GM21529 (cell line): ENCODE results near the gene SGCG.
"Not testable (repeated sequence)": the region's sequence is repeated elsewhere in the genome, so short reads cannot be mapped to it uniquely, and the experiment has no call there.

Experiments used
- ATAC-seq: cut with Tn5 transposase; IDR thresholded peaks from one replicate; pipeline ENCODE4 v1.9.1; 2021; ENCODE audit not compliant: unreplicated experiment

Gene SGCG

GRCh38 chr13:23180711-23181110, at the start of gene SGCG:
TSS of gene SGCG (plus strand) at chr13:23180979. CDS start at chr13:23203695, 22,716 bp downstream.
- ATAC-seq: no peak

- no peak for ATAC-seq
These were observed 46.2 kb upstream of the SGCG start for GRCh38 chr13:23134542-23134941.

- ATAC-seq: no peak
These were observed 40.3 kb upstream of the SGCG start for GRCh38 chr13:23140492-23140891.

GRCh38 chr13:23141964-23142363, 38.8 kb upstream of the SGCG start:
- ATAC-seq: no peak

- not testable (repeated sequence) for ATAC-seq
These were observed 38.2 kb upstream of the SGCG start for GRCh38 chr13:23142607-23143006.

- no peak for ATAC-seq
These were observed 36.3 kb upstream of the SGCG start for GRCh38 chr13:23144431-23144830.

GRCh38 chr13:23146006-23146405, 34.8 kb upstream of the SGCG start:
- no peak for ATAC-seq

- no peak for ATAC-seq
These were observed 33.8 kb upstream of the SGCG start for GRCh38 chr13:23146811-23147625.

- no peak for ATAC-seq
These were observed 33.0 kb upstream of the SGCG start for GRCh38 chr13:23147827-23148226.

- ATAC-seq: no peak
These were observed 23.0 kb upstream of the SGCG start for GRCh38 chr13:23157781-23158180.

- ATAC-seq: no peak
These were observed 21.5 kb upstream of the SGCG start for GRCh38 chr13:23159205-23159759.

- no peak for ATAC-seq
These were observed 20.8 kb upstream of the SGCG start for GRCh38 chr13:23159760-23160637.

GRCh38 chr13:23160638-23161480, 19.9 kb upstream of the SGCG start:
- ATAC-seq: no peak

- no peak for ATAC-seq
These were observed 19.3 kb upstream of the SGCG start for GRCh38 chr13:23161481-23161825.

GRCh38 chr13:23175920-23176319, 4.9 kb upstream of the SGCG start:
- no peak for ATAC-seq

- ATAC-seq: no peak
These were observed 1.4 kb downstream of the SGCG start for GRCh38 chr13:23182142-23182541.

GRCh38 chr13:23183292-23183691, 2.5 kb downstream of the SGCG start:
- no peak for ATAC-seq

- no peak for ATAC-seq
These were observed 4.8 kb downstream of the SGCG start for GRCh38 chr13:23185542-23185941.

GRCh38 chr13:23201870-23202269, 21.1 kb downstream of the SGCG start:
- ATAC-seq: no peak

GRCh38 chr13:23202383-23202782, 21.6 kb downstream of the SGCG start:
- no peak for ATAC-seq

GRCh38 chr13:23203516-23203915, 22.7 kb downstream of the SGCG start:
- ATAC-seq: no peak
